Urinary bladder (tissue), 4 donors: Measurements from ENCODE around the gene NINL. TPM values are rescaled to one million over a fixed set of nuclear protein-coding genes. Genes with fewer than 3 reads are reported as not detected.
"Not testable (repeated sequence)": the region's sequence is repeated elsewhere in the genome, so short reads cannot be mapped to it uniquely, and the experiment has no call there.

Source experiments
- DNase-seq: peaks from one replicate; pipeline ENCODE4 v3.0.0-alpha.2; 2015; ENCODE audit errors: extremely low spot score
- H3K27ac ChIP-seq: one replicate; pipeline ENCODE4 v1.5.1; 2013; ENCODE audit warnings: low read depth, mild to moderate bottlenecking, moderate library complexity
- H3K36me3 ChIP-seq: one replicate; pipeline ENCODE4 v1.6.1; 2013; ENCODE audit warnings: mild to moderate bottlenecking, moderate library complexity; ENCODE audit not compliant: insufficient read depth
- H3K4me1 ChIP-seq: one replicate; pipeline ENCODE4 v1.6.1; 2013; ENCODE audit warnings: mild to moderate bottlenecking, moderate library complexity; ENCODE audit not compliant: insufficient read depth
- H3K4me3 ChIP-seq: one replicate; pipeline ENCODE4 v1.5.1; 2013; ENCODE audit warnings: low read depth, low read length
- WGBS: extraction: QIAGEN DNeasy Blood & Tissue Kit; methylation state at CpG from one replicate; pipeline ENCODE4 v1.1.7; 2013; 5-methylcytosine and 5-hydroxymethylcytosine counted together
- polyA plus RNA-seq: library from polyadenylated mRNA; stranded (reverse); fragments of 200-250 nt; gene quantifications from one replicate; pipeline ENCODE4 v1.2.3, GENCODE V29; 2013
- total RNA-seq: library from RNA; depleted of rRNA; stranded (reverse); fragments of >200 nt; gene quantifications from one replicate; pipeline ENCODE4 v1.2.3, GENCODE V29; 2014
- donor health status: healthy with polysubstance abuse.
- donor health status: healthy.

The NINL gene
- total RNA-seq (11.3 TPM), polyA plus RNA-seq (6.2 TPM)

GRCh38 chr20:25584905-25585704, at the start of gene NINL:
NINL (minus strand) TSS chr20:25585531; CDS start chr20:25526587, 58,944 bp downstream.
- Histone ChIP-seq H3K4me1 (no peaks in the 10 kb centered on the region), H3K27ac (no peak within 1 kb of the TSS), H3K4me3 (peak within 1 kb of the TSS; percentile 81), H3K36me3 (no peaks in the 10 kb centered on the region)
- under 1% methylated on average over 108 of the region's 108 CpGs for WGBS
- no peak for DNase-seq

- Histone ChIP-seq H3K4me3 (no peak overlapping the region), H3K36me3 (peaks cover 1% of the 10 kb centered on the region), H3K4me1 (no peaks in the 10 kb centered on the region), H3K27ac (no peak overlapping the region)
- DNase-seq = no peak
- WGBS = 81% methylated on average over 5 of the region's 5 CpGs
These were observed 47.8 kb upstream of the NINL start for GRCh38 chr20:25632940-25633790.

GRCh38 chr20:25630615-25631014, 45.3 kb upstream of the NINL start:
- not testable (repeated sequence) for DNase-seq, H3K36me3 ChIP-seq, H3K4me3 ChIP-seq, H3K4me1 ChIP-seq, H3K27ac ChIP-seq
- 95% methylated on average over 2 of the region's 2 CpGs for WGBS

GRCh38 chr20:25629816-25630499, 44.6 kb upstream of the NINL start:
- Histone ChIP-seq H3K4me1 (no peaks in the 10 kb centered on the region), H3K27ac (no peak overlapping the region), H3K4me3 (no peak overlapping the region), H3K36me3 (no peaks in the 10 kb centered on the region)
- no peak for DNase-seq
- 90% methylated on average over 8 of the region's 8 CpGs for WGBS

GRCh38 chr20:25626779-25627178, 41.4 kb upstream of the NINL start:
- 78% methylated on average over 9 of the region's 9 CpGs for WGBS
- Histone ChIP-seq H3K4me1 (no peaks in the 10 kb centered on the region), H3K4me3 (no peak overlapping the region), H3K27ac (no peak overlapping the region), H3K36me3 (no peaks in the 10 kb centered on the region)
- no peak for DNase-seq

GRCh38 chr20:25624500-25624939, 39.2 kb upstream of the NINL start:
- 37% methylated on average over 17 of the region's 17 CpGs for WGBS
- Histone ChIP-seq H3K4me3 (peak overlapping the region; percentile 84), H3K27ac (peak overlapping the region; percentile 88), H3K36me3 (no peaks in the 10 kb centered on the region), H3K4me1 (no peaks in the 10 kb centered on the region)
- no peak for DNase-seq

- under 1% methylated on average over 81 of the region's 81 CpGs for WGBS
- peak; percentile 96 for DNase-seq
These were observed 38.6 kb upstream of the NINL start, which contains the start of gene NANP for GRCh38 chr20:25623736-25624499. NANP (minus strand) TSS chr20:25624014; CDS start chr20:25623948, 66 bp downstream.

GRCh38 chr20:25623225-25623735, 37.9 kb upstream of the NINL start:
- under 1% methylated on average over 45 of the region's 45 CpGs for WGBS
- no peak for DNase-seq
- H3K27ac ChIP-seq = peak overlapping the region; percentile 89
- H3K4me3 ChIP-seq = peak overlapping the region; percentile 84
- no peaks in the 10 kb centered on the region for H3K4me1 ChIP-seq
- no peaks in the 10 kb centered on the region for H3K36me3 ChIP-seq

More at GRCh38 chr20:25623736-25624499, 38.6 kb upstream of the NINL start, which contains the start of gene NANP:
- peak within 1 kb of the TSS; percentile 89 for H3K27ac ChIP-seq
- H3K4me3 ChIP-seq = peak within 1 kb of the TSS; percentile 84
- no peaks in the 10 kb centered on the region for H3K4me1 ChIP-seq
- no peaks in the 10 kb centered on the region for H3K36me3 ChIP-seq

- DNase-seq = no peak
- Histone ChIP-seq H3K27ac (no peak overlapping the region), H3K4me1 (no peaks in the 10 kb centered on the region), H3K36me3 (no peaks in the 10 kb centered on the region), H3K4me3 (peak overlapping the region; percentile 84)
- 19% methylated on average over 17 of the region's 17 CpGs for WGBS
These were observed 37.3 kb upstream of the NINL start for GRCh38 chr20:25622450-25623224.

GRCh38 chr20:25622049-25622448, 36.7 kb upstream of the NINL start:
- no peaks in the 10 kb centered on the region for H3K4me1 ChIP-seq
- H3K4me3 ChIP-seq = no peak overlapping the region
- WGBS = 90% methylated on average over 6 of the region's 6 CpGs
- no peak for DNase-seq
- H3K36me3 ChIP-seq = no peaks in the 10 kb centered on the region
- H3K27ac ChIP-seq = no peak overlapping the region

- Histone ChIP-seq H3K4me3 (no peak overlapping the region), H3K4me1 (no peaks in the 10 kb centered on the region), H3K27ac (no peak overlapping the region), H3K36me3 (no peaks in the 10 kb centered on the region)
- DNase-seq = no peak
- WGBS = 93% methylated on average over 3 of the region's 3 CpGs
These were observed 34.2 kb upstream of the NINL start for GRCh38 chr20:25619514-25619913.

- Histone ChIP-seq H3K27ac (no peak overlapping the region), H3K4me1 (no peaks in the 10 kb centered on the region), H3K4me3 (no peak overlapping the region), H3K36me3 (peaks cover under 1% of the 10 kb centered on the region)
- WGBS = 82% methylated on average over 3 of the region's 3 CpGs
- DNase-seq = no peak
These were observed 23.4 kb upstream of the NINL start for GRCh38 chr20:25608774-25609173.
